ENCODE data around the gene GRIK5.

GRIK5 gene

GRCh38 chr19:41987141-41987860 lies 82.7 kb downstream of the GRIK5 start:
- TF ChIP-seq POLR2AphosphoS5 (IDR thresholded peaks at IDR 0.05; ENCODE audit: low read depth, low read length) = no peak
- no peak for TF ChIP-seq FOXP2 (optimal IDR thresholded peaks at IDR 0.05; ENCODE audit: borderline replicate concordance, extremely low read depth, extremely low read length, insufficient read depth)
- no peak for TF ChIP-seq REST (IDR thresholded peaks at IDR 0.05; ENCODE audit: insufficient read depth in 1 of 2, low read depth in 2 of 2, low read length in 2 of 2)
- TF ChIP-seq SIN3A (IDR thresholded peaks at IDR 0.05; ENCODE audit: borderline replicate concordance, insufficient read depth, low read length) = no peak
- TF ChIP-seq TAF1 (IDR thresholded peaks at IDR 0.05; ENCODE audit: borderline replicate concordance, insufficient read depth, low read length) = no peak

GRCh38 chr19:41984961-41985360 lies 85.0 kb downstream of the GRIK5 start:
- no peak for TF ChIP-seq POLR2AphosphoS5 (IDR thresholded peaks at IDR 0.05; ENCODE audit: low read depth, low read length)
- TF ChIP-seq SIN3A (IDR thresholded peaks at IDR 0.05; ENCODE audit: borderline replicate concordance, insufficient read depth, low read length) = no peak
- no peak for TF ChIP-seq FOXP2 (optimal IDR thresholded peaks at IDR 0.05; ENCODE audit: borderline replicate concordance, extremely low read depth, extremely low read length, insufficient read depth)
- no peak for TF ChIP-seq TAF1 (IDR thresholded peaks at IDR 0.05; ENCODE audit: borderline replicate concordance, insufficient read depth, low read length)
- no peak for TF ChIP-seq REST (IDR thresholded peaks at IDR 0.05; ENCODE audit: insufficient read depth in 1 of 2, low read depth in 2 of 2, low read length in 2 of 2)

GRCh38 chr19:41981724-41982123 lies 88.3 kb downstream of the GRIK5 start:
- no peak for TF ChIP-seq POLR2AphosphoS5 (IDR thresholded peaks at IDR 0.05; ENCODE audit: low read depth, low read length)
- no peak for TF ChIP-seq SIN3A (IDR thresholded peaks at IDR 0.05; ENCODE audit: borderline replicate concordance, insufficient read depth, low read length)
- no peak for TF ChIP-seq TAF1 (IDR thresholded peaks at IDR 0.05; ENCODE audit: borderline replicate concordance, insufficient read depth, low read length)
- no peak for TF ChIP-seq REST (IDR thresholded peaks at IDR 0.05; ENCODE audit: insufficient read depth in 1 of 2, low read depth in 2 of 2, low read length in 2 of 2)
- no peak for TF ChIP-seq FOXP2 (optimal IDR thresholded peaks at IDR 0.05; ENCODE audit: borderline replicate concordance, extremely low read depth, extremely low read length, insufficient read depth)

DNA sequence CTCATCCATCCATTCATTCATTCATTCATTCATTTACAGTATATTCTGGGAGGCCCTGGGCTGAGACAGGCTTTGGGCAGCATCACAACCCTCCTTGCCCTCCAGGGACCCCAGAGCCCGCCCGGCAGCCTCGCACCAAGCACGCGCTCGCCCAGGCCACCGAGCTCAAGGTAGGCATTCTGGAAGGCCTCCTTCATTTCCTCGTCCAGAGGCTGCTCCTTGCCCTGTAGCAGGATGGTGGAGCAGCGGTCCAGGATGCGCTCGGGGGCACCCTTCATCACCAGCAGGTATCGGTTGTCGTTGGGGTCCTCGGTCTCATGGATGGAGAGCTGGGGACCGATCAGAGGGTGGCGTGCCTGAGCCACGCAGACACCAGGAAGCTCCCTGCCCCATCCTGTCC lies 91.5 kb downstream of the GRIK5 start:
- no peak for TF ChIP-seq TAF1 (IDR thresholded peaks at IDR 0.05; ENCODE audit: borderline replicate concordance, insufficient read depth, low read length)
- no peak for TF ChIP-seq SIN3A (IDR thresholded peaks at IDR 0.05; ENCODE audit: borderline replicate concordance, insufficient read depth, low read length)

DNA sequence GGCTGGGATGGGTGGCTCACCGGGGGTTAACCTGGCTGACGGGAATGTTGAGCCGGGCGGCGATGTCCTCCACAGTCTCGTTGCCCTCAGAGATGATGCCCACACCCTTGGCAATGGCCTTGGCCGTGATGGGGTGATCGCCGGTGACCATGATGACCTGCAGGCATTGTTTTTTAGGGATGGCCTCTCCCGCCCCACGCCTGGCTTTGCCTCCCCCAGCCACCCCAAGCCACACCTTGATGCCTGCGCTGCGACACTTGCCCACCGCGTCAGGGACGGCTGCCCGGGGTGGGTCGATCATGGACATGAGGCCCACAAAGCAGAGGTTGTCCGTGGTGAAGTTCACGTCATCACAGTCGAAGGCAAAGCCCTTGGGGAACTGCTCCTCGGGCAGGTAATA lies 92.1 kb downstream of the GRIK5 start:
- TF ChIP-seq SIN3A (IDR thresholded peaks at IDR 0.05; ENCODE audit: borderline replicate concordance, insufficient read depth, low read length) = no peak
- no peak for TF ChIP-seq TAF1 (IDR thresholded peaks at IDR 0.05; ENCODE audit: borderline replicate concordance, insufficient read depth, low read length)
- TF ChIP-seq FOXP2 (optimal IDR thresholded peaks at IDR 0.05; ENCODE audit: borderline replicate concordance, extremely low read depth, extremely low read length, insufficient read depth) = no peak
- no peak for TF ChIP-seq POLR2AphosphoS5 (IDR thresholded peaks at IDR 0.05; ENCODE audit: low read depth, low read length)
- TF ChIP-seq REST (IDR thresholded peaks at IDR 0.05; ENCODE audit: insufficient read depth in 1 of 2, low read depth in 2 of 2, low read length in 2 of 2) = no peak

Measured in PFSK-1 (cell line).